IgD-negative memory B cell (primary cell): ENCODE data around the gene PRR15L. TPM values are rescaled to one million over a fixed set of nuclear protein-coding genes. Genes with fewer than 3 reads are reported as not detected.
A peak's percentile ranks its signal among the peaks of the same experiment; 100 is the strongest.
"Not testable (repeated sequence)": the region's sequence is repeated elsewhere in the genome, so short reads cannot be mapped to it uniquely, and the experiment has no call there.

Experiments used
- H3K27ac Mint-ChIP-seq, 3 donors: one replicate each; pipeline ENCODE4 v1.8.0; 2020 to 2022; ENCODE audit warnings: mild to moderate bottlenecking in 3 of 3, mixed read lengths in 3 of 3, moderate library complexity in 1 of 3
- H3K27me3 Mint-ChIP-seq: one replicate; pipeline ENCODE4 v1.8.0; 2021; ENCODE audit warnings: mixed read lengths
- H3K36me3 Mint-ChIP-seq: one replicate; pipeline ENCODE4 v1.8.0; 2020; ENCODE audit warnings: mild to moderate bottlenecking, mixed read lengths
- H3K4me1 Mint-ChIP-seq, 3 donors: one replicate each; pipeline ENCODE4 v1.8.0; 2020 to 2022; ENCODE audit warnings: mixed read lengths in 3 of 3, mild to moderate bottlenecking in 1 of 3
- H3K4me3 Mint-ChIP-seq, 4 donors: one replicate each; pipeline ENCODE4 v1.8.0; 2020 to 2022; ENCODE audit warnings: mild to moderate bottlenecking in 4 of 4, mixed read lengths in 4 of 4, moderate library complexity in 3 of 4
- H3K9me3 Mint-ChIP-seq, 3 donors: one replicate each; pipeline ENCODE4 v1.8.0; 2020 to 2021; ENCODE audit warnings: mixed read lengths in 3 of 3, mild to moderate bottlenecking in 1 of 3
- polyA plus RNA-seq: library from polyadenylated mRNA; unstranded; fragments of 300-500 nt; fragmentation: Illumina TruSeq; gene quantifications from one replicate; pipeline ENCODE4 v1.2.3, GENCODE V29; 2021

The PRR15L gene
- polyA plus RNA-seq, 1 donor from 2014 or later, result not detected

GRCh38 chr17:47993964-47994363, 36.3 kb upstream of the PRR15L start:
- Mint-ChIP-seq H3K4me3 (no peak overlapping the region), H3K4me1 (no peaks in the 10 kb centered on the region), H3K9me3 (no peaks in the 10 kb centered on the region), H3K27me3 (peaks cover 2% of the 10 kb centered on the region), H3K36me3 (no peaks in the 10 kb centered on the region), H3K27ac (no peak overlapping the region)

GRCh38 chr17:47993031-47993564, 35.4 kb upstream of the PRR15L start:
- Mint-ChIP-seq H3K36me3 (no peaks in the 10 kb centered on the region), H3K27me3 (peaks cover 2% of the 10 kb centered on the region), H3K27ac (no peak overlapping the region), H3K4me1 (no peaks in the 10 kb centered on the region), H3K4me3 (no peak overlapping the region), H3K9me3 (no peaks in the 10 kb centered on the region)

- Mint-ChIP-seq H3K9me3 (no peaks in the 10 kb centered on the region), H3K27me3 (peaks cover 2% of the 10 kb centered on the region), H3K4me3 (no peak overlapping the region), H3K27ac (no peak overlapping the region), H3K36me3 (no peaks in the 10 kb centered on the region), H3K4me1 (no peaks in the 10 kb centered on the region)
Observed at GRCh38 chr17:47992216-47992615, 34.5 kb upstream of the PRR15L start.

- no peaks in the 10 kb centered on the region for H3K4me1 Mint-ChIP-seq
- no peaks in the 10 kb centered on the region for H3K9me3 Mint-ChIP-seq
- H3K36me3 Mint-ChIP-seq, result no peaks in the 10 kb centered on the region
- H3K27me3 Mint-ChIP-seq, result peaks cover 2% of the 10 kb centered on the region
- no peak overlapping the region for H3K27ac Mint-ChIP-seq
- H3K4me3 Mint-ChIP-seq, result no peak overlapping the region
Observed at GRCh38 chr17:47990962-47991731, 33.5 kb upstream of the PRR15L start.

- H3K9me3 Mint-ChIP-seq, result no peaks in the 10 kb centered on the region
- no peaks in the 10 kb centered on the region for H3K4me1 Mint-ChIP-seq
- H3K27ac Mint-ChIP-seq, result no peak overlapping the region
- peaks cover 2% of the 10 kb centered on the region for H3K27me3 Mint-ChIP-seq
- H3K36me3 Mint-ChIP-seq, result no peaks in the 10 kb centered on the region
- H3K4me3 Mint-ChIP-seq, result no peak overlapping the region
Observed at GRCh38 chr17:47989700-47990099, 32.0 kb upstream of the PRR15L start.

- Mint-ChIP-seq H3K4me3 (no peak overlapping the region), H3K4me1 (no peaks in the 10 kb centered on the region), H3K9me3 (no peaks in the 10 kb centered on the region), H3K27ac (no peak overlapping the region), H3K36me3 (no peaks in the 10 kb centered on the region), H3K27me3 (no peaks in the 10 kb centered on the region)
Observed at GRCh38 chr17:47989159-47989558, 31.5 kb upstream of the PRR15L start.

- H3K9me3 Mint-ChIP-seq, H3K27ac Mint-ChIP-seq, H3K4me1 Mint-ChIP-seq, H3K36me3 Mint-ChIP-seq, H3K27me3 Mint-ChIP-seq, H3K4me3 Mint-ChIP-seq: not testable (repeated sequence)
Observed at GRCh38 chr17:47988445-47988844, 30.8 kb upstream of the PRR15L start.

GRCh38 chr17:47987240-47987835, 29.7 kb upstream of the PRR15L start:
- no peaks in the 10 kb centered on the region for H3K9me3 Mint-ChIP-seq
- no peak overlapping the region for H3K27ac Mint-ChIP-seq
- no peaks in the 10 kb centered on the region for H3K4me1 Mint-ChIP-seq
- no peak overlapping the region for H3K4me3 Mint-ChIP-seq
- H3K27me3 Mint-ChIP-seq, result no peaks in the 10 kb centered on the region
- peaks cover 3% of the 10 kb centered on the region for H3K36me3 Mint-ChIP-seq

- Mint-ChIP-seq H3K36me3 (peaks cover 3% of the 10 kb centered on the region), H3K9me3 (no peaks in the 10 kb centered on the region), H3K4me1 (no peaks in the 10 kb centered on the region), H3K27me3 (no peaks in the 10 kb centered on the region), H3K27ac (no peak overlapping the region), H3K4me3 (no peak overlapping the region)
Observed at GRCh38 chr17:47986520-47986919, 28.8 kb upstream of the PRR15L start.

GRCh38 chr17:47983492-47984223, 26.0 kb upstream of the PRR15L start:
- H3K27ac Mint-ChIP-seq, result no peak overlapping the region
- no peaks in the 10 kb centered on the region for H3K27me3 Mint-ChIP-seq
- H3K36me3 Mint-ChIP-seq, result peaks cover 3% of the 10 kb centered on the region
- H3K9me3 Mint-ChIP-seq, result no peaks in the 10 kb centered on the region
- H3K4me1 Mint-ChIP-seq, result no peaks in the 10 kb centered on the region
- H3K4me3 Mint-ChIP-seq, result no peak overlapping the region

GRCh38 chr17:47982645-47983390, 25.1 kb upstream of the PRR15L start:
- Mint-ChIP-seq H3K4me1 (no peaks in the 10 kb centered on the region), H3K36me3 (peaks cover 3% of the 10 kb centered on the region), H3K27me3 (no peaks in the 10 kb centered on the region), H3K9me3 (no peaks in the 10 kb centered on the region), H3K27ac (no peak overlapping the region), H3K4me3 (no peak overlapping the region)

GRCh38 chr17:47982091-47982617, 24.5 kb upstream of the PRR15L start:
- Mint-ChIP-seq H3K4me3 (no peak overlapping the region), H3K36me3 (peaks cover 3% of the 10 kb centered on the region), H3K27ac (no peak overlapping the region), H3K27me3 (no peaks in the 10 kb centered on the region), H3K4me1 (no peaks in the 10 kb centered on the region), H3K9me3 (no peaks in the 10 kb centered on the region)

GRCh38 chr17:47981462-47981861, 23.8 kb upstream of the PRR15L start:
- Mint-ChIP-seq H3K4me3 (no peak overlapping the region), H3K27me3 (no peaks in the 10 kb centered on the region), H3K9me3 (no peaks in the 10 kb centered on the region), H3K36me3 (peaks cover 3% of the 10 kb centered on the region), H3K27ac (no peak overlapping the region), H3K4me1 (no peaks in the 10 kb centered on the region)

GRCh38 chr17:47980541-47980940, 22.9 kb upstream of the PRR15L start:
- Mint-ChIP-seq H3K27me3 (no peaks in the 10 kb centered on the region), H3K36me3 (peaks cover 3% of the 10 kb centered on the region), H3K9me3 (no peaks in the 10 kb centered on the region), H3K4me3 (no peak overlapping the region), H3K27ac (peak overlapping the region in 1 of 3 donors; percentile 20), H3K4me1 (peaks cover 0 to 2% (median 0%) of the 10 kb centered on the region in 3 donors)

- Mint-ChIP-seq H3K27ac (no peak overlapping the region), H3K27me3 (no peaks in the 10 kb centered on the region), H3K36me3 (no peaks in the 10 kb centered on the region), H3K9me3 (no peaks in the 10 kb centered on the region), H3K4me3 (peak overlapping the region in 1 of 4 donors; percentile 48), H3K4me1 (peaks cover 0 to 3% (median 0%) of the 10 kb centered on the region in 3 donors)
Observed at GRCh38 chr17:47978324-47978723, 20.6 kb upstream of the PRR15L start.
